HG02571 (cell line): ENCODE measurements around the gene ARMH3.

Source experiments
- ATAC-seq: cut with Tn5 transposase; IDR thresholded peaks from one replicate; pipeline ENCODE4 v1.9.1; 2021; ENCODE audit warnings: mild to moderate bottlenecking, moderate library complexity; ENCODE audit not compliant: unreplicated experiment

ARMH3 gene

GRCh38 chr10:101875068-101875688 is 180.8 kb downstream of the ARMH3 start:
- no peak for ATAC-seq

- ATAC-seq: no peak
Measured at GRCh38 chr10:101874252-101874651, 181.7 kb downstream of the ARMH3 start.

GRCh38 chr10:101867931-101868330 is 188.0 kb downstream of the ARMH3 start:
- no peak for ATAC-seq

GRCh38 chr10:101859530-101859929 is 196.4 kb downstream of the ARMH3 start:
- no peak for ATAC-seq

GRCh38 chr10:101858723-101859500 is 197.1 kb downstream of the ARMH3 start:
- ATAC-seq: no peak

GRCh38 chr10:101857802-101858476 is 198.0 kb downstream of the ARMH3 start:
- ATAC-seq: no peak

GRCh38 chr10:101856626-101857025 is 199.3 kb downstream of the ARMH3 start:
- ATAC-seq: no peak

- no peak for ATAC-seq
Measured at GRCh38 chr10:101851411-101852116, 204.4 kb downstream of the ARMH3 start.

GRCh38 chr10:101850749-101851148 is 205.2 kb downstream of the ARMH3 start:
- ATAC-seq: no peak

- ATAC-seq: no peak
Measured at GRCh38 chr10:101848894-101849351, 207.1 kb downstream of the ARMH3 start.

GRCh38 chr10:101848408-101848807 is 207.6 kb downstream of the ARMH3 start:
- ATAC-seq: no peak

GRCh38 chr10:101845893-101846292 is 210.1 kb downstream of the ARMH3 start:
- ATAC-seq: no peak

- ATAC-seq: no peak
Measured at GRCh38 chr10:101843032-101844021, 212.6 kb downstream of the ARMH3 start, which contains the start of gene KCNIP2. KCNIP2 (minus strand) TSS chr10:101843800; CDS start chr10:101843568, 232 bp downstream.

GRCh38 chr10:101841826-101842225 is 214.1 kb downstream of the ARMH3 start:
- ATAC-seq: no peak

- ATAC-seq: peak; percentile 44
Measured at GRCh38 chr10:101840741-101841453, 215.1 kb downstream of the ARMH3 start.

- no peak for ATAC-seq
Measured at GRCh38 chr10:101840102-101840684, 215.8 kb downstream of the ARMH3 start.

GRCh38 chr10:101839416-101840063 is 216.4 kb downstream of the ARMH3 start:
- ATAC-seq: no peak

- no peak for ATAC-seq
Measured at GRCh38 chr10:101839002-101839401, 217.0 kb downstream of the ARMH3 start.
